GM18507 (cell line): ENCODE measurements around the gene CACNA1C.

ENCODE experiments used
- DNase-seq: peaks from one replicate; pipeline ENCODE4 v3.0.0; 2011; ENCODE audit warnings: low read depth; ENCODE audit not compliant: insufficient read length; ENCODE audit errors: extremely low spot score
- FAIRE-seq: peaks from 2 replicates; lab custom pipeline; 2011; peaks lifted over from hg19 to GRCh38; lab: Jason Lieb, UNC

The CACNA1C gene

DNA sequence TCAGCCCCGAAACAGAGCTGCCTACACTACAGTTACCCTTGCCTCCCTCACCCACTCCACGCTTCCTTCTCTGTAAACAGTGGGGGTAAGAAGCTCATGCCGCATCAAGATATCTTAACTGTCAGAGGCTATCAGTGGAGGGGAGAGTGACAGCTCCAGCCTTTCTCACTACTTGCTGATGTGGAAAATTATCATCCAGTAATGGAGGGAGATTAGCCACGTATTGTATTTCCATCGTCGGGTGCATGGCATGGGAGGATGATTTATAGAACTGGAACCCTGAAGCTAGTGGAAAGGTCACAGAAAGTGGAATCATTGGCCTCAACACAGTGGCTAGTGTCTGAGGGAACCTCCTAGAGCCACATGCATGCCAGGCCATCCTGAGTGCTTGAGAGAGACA is 471.1 kb downstream of the CACNA1C start:
- FAIRE-seq = no peak
- DNase-seq = no peak

DNA sequence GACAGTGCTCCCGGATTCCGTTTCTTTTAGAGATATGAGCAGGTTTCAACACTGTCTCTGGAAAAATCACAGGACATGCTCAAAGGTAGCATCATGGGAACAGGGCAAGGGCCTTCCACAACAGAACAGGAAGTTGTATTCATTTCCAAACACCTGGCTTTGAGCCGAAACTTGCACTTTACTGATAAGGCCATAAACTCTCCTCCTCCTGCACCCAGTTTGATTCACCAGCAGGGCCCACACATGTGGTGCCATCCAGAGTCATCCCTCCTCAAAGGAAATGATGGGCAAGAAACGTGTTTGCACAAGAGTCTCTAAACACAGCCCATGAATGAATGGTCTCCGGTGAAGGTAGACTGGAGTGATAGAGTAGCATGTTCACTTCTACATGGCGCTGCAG is 473.6 kb downstream of the CACNA1C start:
- FAIRE-seq = no peak

DNA sequence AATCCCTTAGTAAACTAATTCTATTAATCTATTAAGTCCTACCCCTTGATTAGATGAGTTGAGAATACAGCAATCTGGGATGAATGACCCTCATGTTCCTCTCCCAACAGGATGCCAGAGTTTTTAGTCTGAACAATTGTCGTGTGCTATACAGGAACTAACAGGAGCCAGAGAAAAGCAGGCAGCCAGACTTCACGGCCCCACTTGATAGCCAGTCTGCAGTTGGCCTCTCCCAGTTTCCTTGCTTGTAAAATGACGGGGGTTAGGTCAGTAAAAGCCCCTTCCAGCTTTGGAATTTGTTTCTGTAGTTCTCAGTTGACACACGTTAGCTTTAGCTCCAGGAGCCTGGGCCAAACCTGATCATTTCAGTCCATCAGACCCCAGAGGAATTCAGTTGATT is 475.2 kb downstream of the CACNA1C start:
- no peak for FAIRE-seq

More for the DNA sequence above, 473.6 kb downstream of the CACNA1C start:
- no peak for DNase-seq

DNA sequence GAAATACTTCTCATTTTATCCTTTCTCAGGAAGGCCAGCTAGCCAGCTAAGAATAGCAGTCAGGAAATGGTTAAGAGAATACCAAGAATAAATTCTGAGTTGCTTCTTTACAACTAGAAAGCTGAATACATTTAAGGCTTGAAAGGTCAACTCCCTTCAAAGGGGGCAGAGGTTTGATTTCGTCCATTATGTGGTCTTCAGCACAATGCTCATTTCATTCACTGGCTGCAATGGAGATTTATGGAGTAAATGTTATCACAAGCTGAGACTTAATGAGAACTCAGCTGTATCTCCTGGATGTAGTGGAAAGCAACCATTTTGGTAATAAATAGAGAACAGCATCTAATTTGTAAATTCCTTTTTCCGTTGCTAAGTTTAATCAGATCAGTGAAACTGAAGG is 477.0 kb downstream of the CACNA1C start:
- DNase-seq (no peak), FAIRE-seq (no peak)

More for the DNA sequence above, 475.2 kb downstream of the CACNA1C start:
- DNase-seq = no peak

DNA sequence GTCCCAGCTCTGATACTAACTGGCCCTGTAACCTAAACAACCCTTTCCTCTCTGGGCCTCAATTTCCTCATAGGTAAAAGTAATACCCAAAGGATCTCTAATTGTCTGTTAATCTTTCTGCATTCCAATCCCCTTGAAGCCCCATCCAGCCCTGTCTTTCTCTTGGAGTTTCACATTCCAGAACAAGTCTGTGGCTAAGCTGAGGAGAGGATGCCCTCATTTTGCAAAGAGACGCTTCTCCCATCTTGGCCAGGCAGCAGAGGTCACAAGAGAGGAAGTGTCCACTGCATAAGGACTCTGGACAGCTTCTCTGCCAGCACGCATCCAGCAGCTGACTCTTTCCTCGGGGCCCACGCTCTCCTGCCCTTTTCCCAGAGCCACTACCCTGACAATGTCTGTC is 478.6 kb downstream of the CACNA1C start:
- FAIRE-seq (no peak), DNase-seq (no peak)

DNA sequence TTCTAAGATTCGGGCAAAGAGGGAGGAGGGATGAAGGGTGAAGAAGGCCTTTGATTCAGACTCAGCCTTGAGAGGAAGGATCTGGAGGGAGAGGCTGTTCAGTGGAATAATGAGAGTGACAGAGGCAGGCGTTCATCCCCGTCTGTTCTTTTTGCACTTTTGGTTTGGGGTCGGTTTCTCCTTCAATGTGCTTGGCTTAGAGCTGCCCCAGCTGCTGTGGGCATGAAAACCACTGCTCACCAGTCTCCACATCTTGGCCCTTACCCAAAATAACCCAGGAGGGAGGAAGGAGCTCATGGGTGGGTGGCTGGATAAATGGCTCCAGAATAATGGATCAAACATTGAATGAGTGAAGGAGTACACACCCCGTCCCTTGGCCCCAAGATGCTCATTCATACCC is 480.2 kb downstream of the CACNA1C start:
- no peak for DNase-seq
- FAIRE-seq = no peak

DNA sequence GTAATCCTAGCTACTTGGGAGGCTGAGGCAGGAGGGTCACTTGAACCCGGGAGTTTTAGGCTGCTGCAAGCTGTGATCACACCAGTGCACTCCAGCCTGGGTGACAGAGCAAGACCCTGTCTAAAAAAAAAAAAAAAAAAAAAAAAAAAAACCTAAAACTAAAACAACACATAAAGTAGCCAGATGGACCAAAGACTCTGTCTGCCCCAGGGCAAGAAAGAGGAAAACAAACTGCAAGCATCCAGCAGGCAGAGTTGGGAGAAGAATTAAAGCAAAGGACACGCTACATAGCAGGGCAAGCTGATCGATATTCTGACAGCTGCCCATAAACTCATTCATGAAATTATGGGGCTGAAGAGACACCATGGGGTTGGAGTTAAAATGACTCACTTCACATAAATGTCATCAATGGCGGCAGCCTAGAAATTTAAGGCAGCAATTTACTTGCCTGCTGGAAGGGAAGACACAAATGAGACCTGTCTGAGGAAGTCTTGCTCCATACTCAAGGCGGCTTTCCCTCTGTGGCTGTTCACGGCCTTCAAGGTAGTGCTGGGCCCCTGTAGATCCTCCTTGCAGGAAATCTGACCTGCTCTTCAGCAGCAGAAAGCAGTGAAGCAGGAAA is 482.9 kb downstream of the CACNA1C start:
- FAIRE-seq (no peak), DNase-seq (no peak)

DNA sequence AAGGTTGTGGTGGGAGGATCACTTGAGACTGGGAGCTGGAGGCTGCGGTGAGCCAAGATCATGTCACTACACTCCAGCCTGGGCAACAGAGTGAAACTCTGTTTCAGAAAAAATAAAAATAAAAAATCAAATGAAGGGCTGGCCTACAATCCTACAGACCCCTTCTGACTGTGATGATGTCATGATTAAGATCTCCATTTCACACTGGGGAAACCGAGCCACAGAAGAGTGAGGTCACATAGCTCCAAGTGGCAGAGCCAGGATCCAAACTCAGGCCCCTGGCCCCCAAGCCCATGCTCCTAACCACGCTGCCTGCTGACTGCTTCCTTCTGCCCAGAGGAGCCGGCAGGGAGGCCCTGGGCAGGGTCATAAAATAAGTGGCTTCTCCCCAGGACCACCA is 483.9 kb downstream of the CACNA1C start:
- no peak for FAIRE-seq
- no peak for DNase-seq

DNA sequence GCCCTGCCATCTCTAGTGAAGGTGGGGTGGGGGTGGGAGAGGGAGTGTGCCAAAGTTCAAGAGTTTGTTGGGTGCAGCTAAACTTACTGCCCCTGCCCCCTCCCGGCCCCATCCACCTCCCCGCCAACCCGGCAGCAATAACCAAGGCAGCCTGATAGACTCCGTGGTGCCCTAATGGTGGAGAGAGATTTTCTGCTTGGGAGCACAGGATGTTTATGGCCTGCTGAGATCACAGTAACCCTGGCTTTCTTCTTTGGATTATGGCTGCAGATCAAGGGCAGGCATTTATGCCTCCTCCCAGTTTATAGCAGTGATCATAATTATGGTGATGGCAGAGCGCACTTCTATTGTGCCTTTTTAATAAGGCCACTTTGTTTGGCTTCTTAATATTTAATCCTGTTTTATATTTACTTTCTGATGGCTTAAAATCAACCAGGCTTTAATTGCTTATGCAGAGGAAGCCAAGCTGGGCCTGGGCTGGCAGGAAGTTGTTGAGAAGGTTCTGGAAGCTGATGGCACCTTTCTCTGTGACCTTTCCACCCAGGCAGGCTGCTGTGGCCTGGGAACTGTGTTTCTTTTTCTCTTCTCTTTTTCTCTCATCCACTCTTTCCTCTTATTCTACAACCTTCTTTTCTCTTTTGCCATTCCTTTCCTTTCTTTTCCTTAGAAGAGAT is 485.2 kb downstream of the CACNA1C start:
- DNase-seq = no peak
- no peak for FAIRE-seq

DNA sequence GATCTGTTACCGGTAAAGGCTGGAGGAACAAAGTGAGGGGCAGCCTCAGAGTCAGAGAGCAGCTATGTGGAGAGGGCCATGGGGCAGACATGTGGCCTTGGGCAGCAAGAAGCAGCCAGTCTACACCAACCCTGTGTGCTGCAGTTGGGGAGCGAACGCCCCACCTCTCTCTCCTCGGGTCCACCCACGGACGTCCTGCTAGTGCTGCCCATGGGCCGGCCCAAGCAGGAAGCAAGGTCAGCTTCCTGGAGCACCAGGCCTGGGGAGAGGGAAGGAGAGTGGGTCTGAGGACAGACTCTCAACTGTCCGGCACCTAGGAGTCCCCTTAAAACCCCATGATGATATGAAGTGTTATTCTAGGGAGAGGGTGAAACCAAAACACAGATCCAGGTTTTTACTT is 487.2 kb downstream of the CACNA1C start:
- no peak for FAIRE-seq

DNA sequence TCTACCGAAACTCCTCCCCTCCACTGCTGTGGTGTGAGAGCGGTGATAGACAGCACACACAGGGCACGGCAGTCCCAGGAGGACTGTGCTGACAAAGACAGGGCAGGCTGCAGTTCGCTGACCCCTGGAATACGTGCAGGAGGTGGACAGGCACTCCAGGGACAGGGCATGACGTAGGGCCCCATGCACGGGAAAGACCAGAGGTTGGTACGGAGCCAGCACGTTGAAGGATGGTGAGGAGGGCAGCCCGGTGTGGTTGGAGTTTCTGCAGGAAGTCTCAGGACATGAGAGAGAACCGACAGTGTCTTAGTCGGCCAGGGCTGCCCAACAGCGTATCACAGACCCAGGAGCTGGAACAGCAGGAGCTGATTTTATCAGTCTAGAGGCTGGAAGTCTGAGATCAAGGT is 487.8 kb downstream of the CACNA1C start:
- no peak for FAIRE-seq
- DNase-seq = no peak

More for the DNA sequence above, 487.2 kb downstream of the CACNA1C start:
- no peak for DNase-seq

DNA sequence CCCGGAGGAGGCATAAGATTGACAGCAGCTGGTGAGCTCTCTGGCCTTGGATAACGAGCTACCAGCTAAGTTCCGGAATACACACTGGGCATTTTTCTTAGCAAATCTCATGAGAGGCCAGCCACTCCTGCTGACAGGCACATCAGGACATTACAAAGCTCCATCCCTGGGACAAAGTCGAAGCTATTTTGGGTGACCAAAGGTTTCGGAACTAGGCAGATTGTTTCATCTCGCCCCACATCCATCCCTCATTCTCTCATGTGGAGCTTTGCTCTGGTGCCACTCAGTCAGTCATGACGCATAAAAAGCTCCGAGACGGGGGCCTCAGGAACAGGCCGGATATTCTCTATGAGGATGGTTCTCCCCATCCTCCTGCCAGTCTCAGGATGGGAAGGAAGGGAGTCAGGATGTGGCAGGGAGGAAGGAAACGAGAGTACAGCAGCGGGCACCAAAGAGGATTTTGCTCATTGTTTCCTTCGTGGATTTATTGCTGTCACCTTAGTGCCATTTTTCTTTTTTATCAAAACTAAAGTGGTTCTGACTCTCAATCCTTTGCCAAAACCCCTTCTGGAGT is 488.9 kb downstream of the CACNA1C start:
- FAIRE-seq (no peak), DNase-seq (no peak)

DNA sequence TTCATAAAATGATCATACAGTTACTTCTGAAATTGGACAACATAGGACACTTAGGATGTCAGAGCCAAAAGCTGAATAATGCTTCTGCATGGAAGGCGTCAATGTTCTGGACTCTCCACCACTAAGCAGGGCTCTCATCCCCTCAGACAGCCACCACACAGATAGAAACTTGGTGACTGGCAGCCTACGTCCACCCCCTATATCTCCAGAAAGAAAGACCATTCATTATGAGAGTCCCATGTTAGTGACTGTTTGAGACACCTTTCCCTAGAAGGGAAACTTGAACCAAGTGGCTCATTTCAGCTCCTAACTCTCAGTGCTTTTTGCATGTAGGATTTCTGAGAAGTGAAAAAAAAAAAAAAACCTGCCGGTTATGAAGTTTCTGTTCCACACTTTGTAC is 491.0 kb downstream of the CACNA1C start:
- no peak for FAIRE-seq
- no peak for DNase-seq

DNA sequence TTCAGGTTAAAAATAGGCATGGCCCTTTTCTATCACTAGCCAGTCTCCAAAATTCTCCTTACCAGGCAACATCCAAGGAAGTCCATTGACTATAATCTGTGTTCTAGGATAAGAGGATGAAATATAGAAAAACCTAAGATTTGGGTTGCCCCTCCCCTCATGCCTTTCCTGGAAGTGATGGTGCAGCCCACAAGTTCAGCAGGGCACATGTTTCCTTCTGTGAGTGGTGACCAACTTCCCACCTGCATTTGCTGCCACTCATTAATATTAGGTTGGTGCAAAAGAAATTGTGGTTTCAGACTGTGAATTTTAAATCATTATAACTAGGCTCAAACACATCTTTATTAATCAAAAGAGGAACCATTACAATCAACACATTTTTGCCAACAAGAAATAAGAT is 491.4 kb downstream of the CACNA1C start:
- no peak for FAIRE-seq

DNA sequence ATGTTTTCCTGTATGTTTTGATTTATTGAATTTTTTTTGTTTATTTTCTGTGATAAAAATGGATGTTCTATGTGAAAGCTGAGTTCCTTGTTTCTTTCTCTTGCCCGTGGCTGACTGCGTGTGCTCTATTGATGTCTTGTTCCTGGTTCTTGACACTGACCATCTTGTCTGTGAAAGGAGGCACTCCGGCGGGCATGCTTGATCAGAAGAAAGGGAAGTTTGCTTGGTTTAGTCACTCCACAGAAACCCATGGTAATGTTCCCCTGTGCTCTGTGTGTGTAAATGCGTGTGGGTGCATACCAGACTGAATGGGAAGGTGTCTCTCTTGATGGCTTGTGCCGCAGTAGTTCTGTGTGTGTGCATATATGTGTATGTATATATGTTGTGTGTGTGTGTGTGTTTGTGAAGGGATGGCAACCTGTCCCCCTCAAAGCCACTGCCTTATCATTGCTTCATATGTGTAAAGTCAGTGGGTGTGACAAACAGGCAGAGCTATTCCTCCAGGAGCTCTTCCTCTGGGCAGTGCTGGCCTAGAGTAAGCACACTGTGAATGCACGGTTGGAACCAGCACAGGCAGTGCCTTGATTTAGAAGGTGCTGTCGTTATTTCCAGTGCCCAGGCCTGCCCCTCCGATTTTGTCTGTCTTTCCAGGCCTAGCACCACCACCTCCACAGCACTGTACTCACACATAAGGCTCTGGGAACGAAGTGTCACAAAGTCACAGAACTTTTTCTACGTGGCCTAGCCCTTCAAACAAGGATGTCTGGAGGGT is 494.7 kb downstream of the CACNA1C start:
- DNase-seq = no peak
- FAIRE-seq = no peak

More for the DNA sequence above, 491.4 kb downstream of the CACNA1C start:
- no peak for DNase-seq

DNA sequence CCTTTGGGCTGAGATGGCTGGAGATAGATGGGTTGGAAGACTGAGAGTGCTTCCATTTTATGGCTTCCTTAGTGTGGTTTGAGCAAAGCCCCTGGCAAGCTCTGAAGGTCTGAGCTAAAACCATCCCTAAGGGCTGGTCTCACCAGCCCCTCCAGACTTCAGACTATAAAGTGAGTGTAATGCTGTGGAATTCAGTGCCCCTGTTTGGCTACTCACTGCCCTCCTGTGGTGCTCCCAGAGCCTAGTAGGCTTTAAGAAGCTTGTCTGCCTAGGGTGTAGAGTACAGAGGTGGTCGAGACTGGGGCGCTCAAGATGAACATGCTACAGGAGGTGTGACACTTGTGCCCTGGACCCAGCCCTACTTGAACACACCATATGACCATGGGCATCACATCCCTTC is 495.3 kb downstream of the CACNA1C start:
- no peak for FAIRE-seq
- no peak for DNase-seq

DNA sequence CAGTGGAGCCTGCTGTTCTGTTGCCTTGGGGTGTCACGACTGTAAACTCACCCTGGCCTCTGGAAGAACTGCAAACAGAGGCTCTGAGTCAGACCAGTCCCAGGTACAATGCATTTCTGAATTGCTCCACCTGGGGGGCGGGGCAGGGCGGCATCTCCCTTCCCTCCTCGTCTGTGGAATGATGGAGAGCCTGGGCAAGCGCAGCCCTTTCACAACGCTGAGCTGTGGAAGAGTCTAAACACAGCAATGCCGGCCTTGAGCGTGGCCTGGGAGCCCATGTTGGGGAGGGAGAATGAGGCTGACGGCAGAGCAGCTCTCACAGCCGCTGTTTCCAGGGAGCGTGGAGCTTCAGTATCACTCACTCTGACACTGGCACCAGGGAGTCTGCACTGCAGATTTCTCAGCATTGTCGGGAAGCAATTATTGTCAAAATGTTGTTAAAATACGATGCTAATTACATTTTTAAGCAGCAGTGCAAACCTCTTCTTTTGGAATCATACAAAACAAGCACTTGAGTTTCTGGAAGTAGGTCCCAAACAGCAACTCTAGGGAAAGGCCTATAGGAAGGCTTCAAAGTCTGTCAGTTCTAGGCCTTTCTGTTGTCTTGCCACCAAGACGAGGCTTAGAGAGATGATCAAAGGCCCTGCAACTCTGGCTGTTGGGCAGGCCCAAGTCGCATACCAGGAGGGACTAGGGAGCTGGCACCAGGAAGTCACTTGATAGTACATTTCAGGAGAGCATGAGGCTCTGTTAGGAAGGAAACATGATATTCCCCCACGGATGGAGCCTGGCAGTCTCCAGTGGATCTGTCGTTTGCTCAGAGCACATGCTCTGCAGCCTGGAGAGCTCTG is 498.0 kb downstream of the CACNA1C start:
- DNase-seq (no peak), FAIRE-seq (no peak)

DNA sequence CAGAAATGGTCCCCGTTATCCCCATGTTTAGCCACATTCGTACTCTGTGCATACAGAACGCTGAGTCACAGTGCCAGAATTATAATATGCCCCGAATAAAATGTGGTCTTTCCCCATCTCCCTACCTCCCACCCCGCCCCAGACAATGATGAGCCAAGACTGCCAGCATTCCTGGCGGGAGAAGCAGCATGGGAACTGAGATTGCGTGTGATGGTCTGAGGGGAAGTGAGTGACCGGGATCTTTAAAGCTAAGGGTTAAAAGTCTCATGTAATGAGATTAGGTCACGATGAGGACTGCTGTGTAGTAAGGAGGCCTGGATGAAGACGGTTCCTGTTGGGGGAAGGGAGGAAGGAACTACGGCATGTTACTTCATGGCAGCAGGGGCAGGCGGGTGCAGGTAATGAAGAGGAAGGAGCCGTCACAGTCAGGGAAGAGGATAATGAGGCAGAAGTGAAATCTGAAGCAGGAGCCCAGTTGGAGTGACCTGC is 498.7 kb downstream of the CACNA1C start:
- FAIRE-seq (no peak), DNase-seq (no peak)

DNA sequence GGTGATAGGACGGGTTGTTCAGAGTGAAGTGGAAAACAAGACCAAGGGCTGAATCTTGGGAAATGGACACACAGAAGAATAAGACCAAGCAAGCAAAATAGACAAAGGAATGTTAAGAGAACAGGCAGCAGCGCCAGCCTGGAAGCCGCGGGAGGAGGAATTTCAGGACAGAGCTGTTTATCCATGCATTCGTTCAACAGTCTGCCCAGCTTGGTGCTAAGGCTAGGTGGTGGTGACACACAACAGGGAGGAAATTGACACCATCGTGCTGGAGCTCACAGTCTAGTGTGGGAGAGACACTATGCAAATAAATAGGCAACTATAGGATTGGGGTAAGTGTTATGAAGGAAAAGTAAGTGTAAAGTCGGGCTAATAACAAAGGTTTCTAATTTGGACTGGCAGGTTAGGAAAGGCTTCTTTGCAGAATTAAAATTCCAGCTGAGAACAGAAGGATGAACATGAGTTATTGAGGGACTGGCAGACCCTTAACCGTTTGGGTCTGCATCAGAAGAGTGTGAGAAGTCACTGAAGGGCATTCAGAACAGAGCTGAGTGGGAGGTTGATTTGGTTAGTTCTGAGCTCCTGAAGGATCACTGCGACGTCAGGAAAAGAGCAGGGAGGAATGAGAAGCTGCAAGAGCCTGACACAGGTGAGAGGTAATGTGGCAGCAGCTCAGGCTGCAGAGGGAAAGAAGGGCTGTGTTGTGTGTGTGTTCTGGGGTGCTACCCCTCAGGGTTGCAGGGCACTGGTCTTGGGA is 499.4 kb downstream of the CACNA1C start:
- FAIRE-seq (no peak), DNase-seq (no peak)
